GM04503 (cell line): ENCODE measurements around the gene ABCA10.
"Not testable (repeated sequence)": the region's sequence is repeated elsewhere in the genome, so short reads cannot be mapped to it uniquely, and the experiment has no call there.

ENCODE experiments used
- DNase-seq: peaks from one replicate; pipeline ENCODE4 v3.0.0-alpha.2; 2012; ENCODE audit warnings: low read depth

The ABCA10 gene

DNA sequence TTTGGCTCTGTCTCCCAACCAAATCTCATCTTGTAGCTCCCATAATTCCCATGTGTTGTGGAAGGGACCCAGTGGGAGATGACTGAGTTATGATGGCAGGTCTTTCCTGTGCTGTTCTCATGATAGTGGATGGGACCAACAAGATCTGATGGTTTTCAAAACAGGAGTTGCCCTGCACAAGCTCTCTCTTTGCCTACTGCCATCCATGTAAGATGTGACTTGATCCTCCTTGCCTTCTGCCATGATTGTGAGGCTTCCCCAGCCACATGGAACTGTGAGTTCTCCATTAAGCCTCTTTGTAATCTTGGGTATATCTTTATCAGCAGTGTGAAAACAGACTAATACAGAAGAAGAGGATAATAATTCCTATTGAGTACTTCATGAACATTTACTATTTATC, 60.0 kb downstream of the ABCA10 start:
- not testable (repeated sequence) for DNase-seq

DNA sequence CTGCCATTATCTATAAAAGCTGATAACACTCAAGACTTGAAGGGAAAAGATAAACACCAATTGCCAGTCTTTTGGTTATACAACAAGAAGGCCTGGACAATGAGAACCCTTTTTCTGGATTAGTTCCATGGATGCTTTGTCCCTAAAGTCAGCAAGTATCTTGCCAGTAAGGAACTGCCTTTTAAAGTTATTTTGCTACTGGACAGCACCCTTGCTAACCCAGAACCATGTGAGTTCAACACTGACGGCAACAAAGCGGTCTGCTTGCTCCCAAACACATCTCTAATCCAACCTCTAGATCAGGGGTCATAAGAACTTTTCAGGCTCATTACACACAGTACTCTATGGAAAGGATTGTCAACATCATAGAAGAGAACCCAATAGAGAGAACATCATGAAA, 61.7 kb downstream of the ABCA10 start:
- no peak for DNase-seq

DNA sequence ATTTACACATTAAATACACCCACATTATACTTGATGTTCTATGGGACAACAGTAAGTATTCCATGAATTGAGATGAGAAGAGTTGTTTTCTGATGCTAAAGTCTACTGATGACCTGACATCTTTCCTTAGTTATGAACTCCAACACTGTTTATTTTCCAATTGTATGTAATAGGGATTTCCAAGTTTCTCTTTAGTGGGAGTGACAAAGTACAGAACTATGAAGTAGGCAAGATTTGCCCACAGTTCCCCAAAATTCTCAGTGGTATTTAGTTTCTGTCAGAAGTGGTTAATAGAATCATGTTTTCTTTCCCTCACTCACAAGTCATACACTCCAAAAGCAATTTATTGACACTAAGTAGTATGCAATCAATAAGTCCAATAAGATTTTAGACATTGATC, 64.4 kb downstream of the ABCA10 start:
- DNase-seq = no peak

DNA sequence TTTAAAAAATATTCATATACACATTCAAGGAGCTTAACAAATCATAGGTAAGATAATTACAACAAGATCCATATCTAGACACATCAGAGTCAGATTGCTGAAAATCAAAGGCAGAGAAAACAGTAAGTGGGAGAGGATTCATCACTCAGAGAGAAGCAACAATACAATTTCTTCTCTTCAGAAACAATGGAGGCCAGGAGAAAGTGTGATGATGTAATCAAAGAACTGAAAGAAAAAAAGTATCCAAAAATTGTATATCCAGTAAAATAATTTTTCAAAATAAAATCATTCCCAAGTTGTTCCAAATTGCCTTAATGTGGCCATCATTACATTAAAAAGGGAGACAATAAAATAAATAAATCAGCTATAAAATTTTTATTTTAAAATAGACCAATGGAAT, 69.2 kb downstream of the ABCA10 start:
- DNase-seq = no peak

DNA sequence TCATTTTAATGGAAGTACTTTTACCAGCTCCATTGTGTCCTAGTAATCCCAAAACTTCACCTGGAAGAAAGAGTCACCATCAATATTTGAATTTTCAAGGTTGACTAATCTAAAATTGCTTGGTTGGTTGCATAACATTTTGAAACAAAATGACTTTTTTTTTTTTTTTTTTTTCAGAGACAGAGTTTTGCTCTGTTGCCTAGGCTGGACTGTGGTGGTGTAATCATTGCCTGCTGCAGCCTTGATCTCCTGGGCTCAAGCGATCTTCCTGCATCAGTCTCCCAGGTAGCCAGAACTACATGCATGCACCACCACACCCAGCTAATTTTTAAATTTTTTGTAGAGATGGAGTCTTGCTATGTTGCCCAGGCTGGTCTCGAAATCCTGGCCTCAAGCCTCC, 74.4 kb downstream of the ABCA10 start:
- no peak for DNase-seq

DNA sequence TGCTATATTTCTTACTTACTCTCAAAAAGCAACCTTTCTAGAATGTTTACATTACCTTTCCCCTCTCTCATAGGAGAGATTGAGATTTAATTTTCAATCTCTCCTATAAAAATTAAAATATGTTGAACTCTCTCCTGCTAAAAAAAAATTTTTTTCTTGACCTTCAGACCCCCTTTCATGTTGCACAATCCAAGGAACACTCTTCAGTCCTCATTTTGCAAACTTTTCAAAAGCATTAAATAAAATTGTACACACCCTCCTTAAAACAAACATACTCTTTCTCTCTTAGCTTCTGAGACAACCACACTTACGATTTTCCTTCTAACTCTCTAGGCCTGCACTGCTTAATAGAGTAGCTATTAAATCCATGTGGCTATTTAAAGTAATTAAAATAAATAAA, 78.3 kb downstream of the ABCA10 start:
- no peak for DNase-seq

DNA sequence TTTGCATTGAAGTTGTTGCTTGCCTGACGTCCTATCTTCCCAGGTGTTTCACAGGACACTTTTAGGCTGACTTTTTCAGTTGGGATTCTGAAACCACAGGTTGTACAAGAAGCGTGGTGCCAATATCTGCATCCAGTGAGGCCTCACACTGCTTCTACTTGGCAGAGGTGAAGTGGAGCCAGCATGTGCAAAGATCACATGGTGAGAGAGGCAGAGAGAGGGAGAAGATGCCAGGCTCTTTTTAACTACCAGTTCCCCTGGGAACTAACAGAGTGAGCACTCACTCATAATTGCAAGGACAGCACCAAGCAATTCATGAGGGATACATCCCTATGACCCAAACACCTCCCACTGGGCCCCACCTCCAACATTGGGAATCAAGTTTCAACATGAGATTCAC, 81.2 kb downstream of the ABCA10 start:
- no peak for DNase-seq

DNA sequence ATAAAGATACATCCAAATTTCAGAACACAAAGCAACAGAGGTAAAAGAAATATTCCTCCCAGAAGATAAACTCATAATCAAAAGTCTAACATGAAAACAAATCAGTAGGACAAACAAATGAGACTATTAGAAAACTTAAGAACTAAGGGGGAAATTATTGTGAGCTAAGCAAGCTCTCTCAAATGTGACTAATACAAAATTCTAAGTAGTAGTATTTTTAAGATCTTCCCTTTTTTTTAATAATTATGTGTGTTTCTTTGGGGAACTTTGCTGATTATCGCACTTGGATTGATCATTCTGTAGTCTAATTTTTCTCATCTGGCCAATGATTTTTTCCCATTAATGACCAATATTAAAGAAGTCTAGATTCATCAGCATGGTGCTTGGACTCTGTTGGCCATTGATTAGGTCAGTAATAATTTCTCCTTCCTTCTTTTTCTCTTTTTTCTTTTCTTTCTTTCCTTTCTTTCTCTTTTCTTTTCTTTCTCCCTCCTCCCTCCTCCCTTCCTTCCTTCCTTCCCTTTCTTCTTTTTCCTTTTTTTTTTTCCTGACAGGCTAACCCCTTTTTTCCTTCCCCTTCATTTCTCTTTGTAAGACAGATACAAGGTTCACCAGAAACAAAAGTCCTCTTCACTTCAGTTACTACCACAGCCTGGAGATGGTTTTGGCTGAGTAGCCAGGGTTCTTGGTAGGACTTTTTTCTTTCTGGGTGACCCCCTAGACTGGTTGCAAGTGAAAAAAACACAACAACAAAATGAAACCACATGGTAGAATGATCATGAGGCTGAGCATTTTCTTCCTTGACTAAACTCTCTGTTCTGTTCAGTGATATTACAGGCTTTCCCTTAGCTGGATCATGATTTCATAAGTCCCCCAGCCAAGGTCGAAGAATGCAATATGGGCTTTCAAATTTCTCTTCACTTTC, 84.0 kb downstream of the ABCA10 start:
- DNase-seq = no peak

DNA sequence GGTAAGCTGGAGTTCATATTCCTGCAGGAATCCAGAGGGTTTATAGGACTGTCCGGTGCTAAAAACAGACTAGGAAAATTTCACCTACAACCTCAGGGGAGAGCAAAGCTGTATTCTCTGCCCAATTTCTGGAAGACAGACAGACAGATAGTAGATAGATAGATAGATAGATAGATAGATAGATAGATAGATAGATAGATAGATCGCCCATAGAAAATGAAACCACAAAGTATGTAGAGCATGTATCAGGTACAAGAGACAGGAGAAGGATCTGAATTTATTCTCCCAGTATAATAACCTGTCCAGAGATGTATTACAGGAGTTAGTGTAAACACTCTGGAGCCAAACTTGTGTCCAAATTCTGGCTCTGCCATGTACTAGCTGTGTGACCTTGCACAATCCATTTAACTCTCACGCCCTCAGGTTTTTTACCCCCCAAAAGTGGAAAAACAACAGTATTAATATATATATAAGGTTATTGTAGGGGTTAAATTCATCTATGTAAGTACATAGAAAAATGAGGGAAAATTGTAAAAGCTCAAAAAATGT, 84.9 kb downstream of the ABCA10 start:
- no peak for DNase-seq

DNA sequence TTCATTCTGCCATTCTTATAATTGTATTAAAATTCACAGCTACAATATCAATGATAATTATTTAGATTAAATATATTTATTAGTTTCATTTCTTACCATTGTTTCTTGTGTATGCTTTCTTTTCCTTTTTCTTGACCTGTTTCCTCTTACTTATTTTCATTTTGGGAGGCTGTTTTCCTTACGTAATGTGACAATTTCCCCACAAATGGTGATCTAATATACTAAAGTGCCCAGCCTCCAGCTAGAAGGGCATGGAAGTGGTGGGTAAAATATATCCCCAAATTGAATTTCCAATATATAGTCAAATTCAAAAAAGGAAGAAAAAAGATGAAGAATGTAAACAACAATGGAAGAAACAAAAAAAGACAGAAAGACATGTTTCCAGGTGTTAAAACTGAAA, 85.5 kb downstream of the ABCA10 start:
- DNase-seq = no peak

DNA sequence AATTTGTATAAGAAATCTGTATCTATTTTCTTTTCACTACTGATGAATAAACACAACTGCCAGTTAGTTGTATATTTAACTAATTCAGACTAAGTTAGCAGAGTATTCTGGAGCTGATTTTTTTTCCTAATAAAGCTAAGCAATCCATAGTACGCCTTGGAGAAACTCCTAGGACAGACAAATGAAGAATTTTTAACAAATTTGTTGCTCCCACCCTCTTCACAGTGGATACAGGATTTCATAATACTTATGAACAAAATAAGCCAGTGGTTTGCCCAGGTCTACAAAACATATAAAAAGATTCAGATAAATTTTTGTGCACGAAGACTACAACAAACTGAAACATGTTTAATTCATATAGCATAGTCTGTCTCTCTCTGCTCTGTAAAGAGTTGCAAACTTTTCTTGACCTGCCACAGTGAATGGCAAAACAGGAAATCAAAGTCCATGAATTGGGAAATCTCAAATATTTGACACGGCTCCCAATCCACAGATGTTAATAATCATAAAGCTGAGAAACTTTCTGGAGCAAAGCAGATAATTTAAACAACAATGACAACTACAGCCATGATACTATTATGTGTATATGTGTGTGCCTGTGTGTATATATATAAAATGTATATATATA, 86.3 kb downstream of the ABCA10 start:
- DNase-seq = peak; percentile 53

DNA sequence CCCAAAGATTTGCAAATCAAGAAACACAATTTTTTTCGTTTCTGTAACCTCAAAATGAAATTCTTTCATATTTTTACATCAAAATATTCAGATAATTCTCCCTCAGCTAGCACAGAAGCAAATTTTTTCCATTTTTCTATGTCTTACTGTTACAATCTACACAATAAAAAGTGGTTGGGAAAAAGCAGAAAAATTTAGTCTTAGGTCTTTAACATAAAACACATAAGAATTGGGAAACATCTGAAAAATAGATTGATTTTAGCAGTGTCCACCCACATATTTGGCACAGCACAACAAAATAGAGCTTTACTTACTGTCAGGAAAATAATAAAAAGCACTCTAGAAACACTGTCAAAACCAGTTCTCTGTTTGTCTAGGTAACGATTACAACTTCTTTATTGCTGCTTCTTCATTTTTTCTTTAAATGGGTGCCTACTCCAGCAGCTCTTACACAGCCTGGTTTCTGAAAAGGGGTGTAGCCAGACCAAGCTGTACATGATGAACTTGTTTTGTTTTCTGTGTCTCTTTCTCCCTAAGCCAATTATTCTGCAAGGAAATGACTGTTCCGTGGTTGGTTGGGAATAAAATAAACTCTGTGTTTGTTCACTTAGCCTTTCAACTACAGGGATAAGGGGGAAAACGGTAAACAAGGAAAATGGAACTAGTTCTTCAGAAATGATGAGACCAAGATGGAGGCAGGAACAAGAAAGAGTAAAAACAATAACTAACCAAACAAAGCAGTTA, 87.0 kb downstream of the ABCA10 start, which contains the start of gene ABCA6:
Gene ABCA6 (minus strand): TSS at position 465 of the 744 bp plus-strand sequence. CDS start 1,192 bp downstream, outside the sequence.
- peak; percentile 47 for DNase-seq

DNA sequence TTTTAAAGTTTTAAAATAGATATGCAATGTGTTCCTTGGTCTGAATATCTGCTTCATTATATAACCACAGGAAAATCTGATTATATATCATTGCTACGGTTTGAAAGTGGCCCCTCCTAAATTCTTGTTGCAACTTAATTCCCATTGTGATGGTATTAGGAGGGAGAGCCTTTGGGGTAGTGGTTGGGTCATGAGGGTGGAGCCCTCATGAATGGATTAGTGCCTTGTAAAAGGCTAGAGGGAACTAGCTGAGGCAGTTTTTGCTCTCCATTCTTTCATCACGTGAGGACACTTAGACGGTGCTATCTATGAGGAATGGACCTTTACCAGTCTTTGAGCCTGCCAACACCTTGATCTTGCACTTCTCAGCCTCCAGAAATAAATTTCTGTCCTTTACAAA, 94.5 kb downstream of the ABCA10 start:
- DNase-seq = no peak

DNA sequence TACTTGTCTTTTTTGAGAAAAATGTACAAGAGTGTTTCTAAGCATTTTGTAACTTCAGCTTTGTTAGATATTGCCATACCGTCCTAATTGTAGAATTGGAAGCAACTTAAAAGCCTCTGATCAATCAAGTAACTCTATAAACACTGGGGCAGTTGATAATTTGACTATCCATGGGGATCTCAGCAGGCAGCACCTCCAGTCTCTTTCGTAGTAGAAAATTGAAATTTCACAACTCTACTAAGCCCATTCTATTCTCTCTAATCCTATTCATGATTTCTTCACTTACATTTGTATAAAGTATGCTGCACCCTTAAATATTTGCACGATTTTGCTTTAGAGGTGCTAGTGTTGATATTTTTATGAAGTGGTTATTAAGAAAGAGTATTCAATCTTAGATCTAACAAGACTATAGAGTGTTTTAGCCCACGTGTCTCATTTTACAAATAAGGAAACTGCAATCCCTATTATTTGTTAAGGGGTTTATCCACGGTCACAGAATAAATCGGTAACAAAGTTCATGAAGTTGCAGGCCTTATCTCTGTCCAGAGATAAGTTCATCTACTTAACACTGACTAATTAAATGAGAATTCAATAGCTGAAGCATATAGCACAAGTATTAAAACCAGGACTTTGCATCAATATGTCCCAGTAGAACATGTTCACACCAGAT, 97.9 kb downstream of the ABCA10 start:
- no peak for DNase-seq

DNA sequence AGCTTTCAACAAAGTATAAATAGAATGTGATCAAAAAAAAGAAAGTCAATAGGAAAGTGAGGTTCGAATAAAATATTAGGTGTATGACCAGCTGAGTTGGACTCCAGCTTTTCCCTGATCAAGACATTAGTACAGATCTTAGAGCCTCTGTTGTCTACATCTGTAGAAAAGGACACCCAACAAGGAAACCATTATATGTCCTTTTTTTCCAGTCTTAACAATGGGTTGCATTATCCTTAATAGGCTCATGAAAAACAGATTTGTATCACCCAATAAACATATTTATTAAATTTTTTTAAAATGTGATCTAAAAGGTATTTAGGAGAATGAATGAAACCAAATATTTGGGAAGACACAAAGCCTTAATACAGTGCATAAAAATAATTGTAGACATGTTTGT, 105.0 kb downstream of the ABCA10 start:
- no peak for DNase-seq

DNA sequence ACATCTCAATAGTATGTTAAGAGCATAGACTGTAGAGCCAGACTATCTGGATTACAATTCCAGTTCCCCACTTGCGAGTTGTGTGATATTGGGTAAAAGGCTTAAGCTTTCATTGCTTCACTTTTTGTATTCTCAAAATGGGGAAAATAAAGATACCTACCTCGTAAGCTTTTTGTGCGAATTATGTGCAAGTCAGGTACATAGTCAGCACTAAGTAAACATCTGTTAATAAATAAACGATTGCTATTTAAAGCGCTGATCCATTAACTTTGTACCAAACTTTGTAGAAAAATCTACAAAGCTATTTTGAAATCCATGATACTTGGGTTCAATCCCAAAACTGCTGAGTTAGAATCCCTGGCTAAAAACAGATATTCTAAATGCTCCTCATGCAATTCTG, 106.6 kb downstream of the ABCA10 start:
- no peak for DNase-seq

DNA sequence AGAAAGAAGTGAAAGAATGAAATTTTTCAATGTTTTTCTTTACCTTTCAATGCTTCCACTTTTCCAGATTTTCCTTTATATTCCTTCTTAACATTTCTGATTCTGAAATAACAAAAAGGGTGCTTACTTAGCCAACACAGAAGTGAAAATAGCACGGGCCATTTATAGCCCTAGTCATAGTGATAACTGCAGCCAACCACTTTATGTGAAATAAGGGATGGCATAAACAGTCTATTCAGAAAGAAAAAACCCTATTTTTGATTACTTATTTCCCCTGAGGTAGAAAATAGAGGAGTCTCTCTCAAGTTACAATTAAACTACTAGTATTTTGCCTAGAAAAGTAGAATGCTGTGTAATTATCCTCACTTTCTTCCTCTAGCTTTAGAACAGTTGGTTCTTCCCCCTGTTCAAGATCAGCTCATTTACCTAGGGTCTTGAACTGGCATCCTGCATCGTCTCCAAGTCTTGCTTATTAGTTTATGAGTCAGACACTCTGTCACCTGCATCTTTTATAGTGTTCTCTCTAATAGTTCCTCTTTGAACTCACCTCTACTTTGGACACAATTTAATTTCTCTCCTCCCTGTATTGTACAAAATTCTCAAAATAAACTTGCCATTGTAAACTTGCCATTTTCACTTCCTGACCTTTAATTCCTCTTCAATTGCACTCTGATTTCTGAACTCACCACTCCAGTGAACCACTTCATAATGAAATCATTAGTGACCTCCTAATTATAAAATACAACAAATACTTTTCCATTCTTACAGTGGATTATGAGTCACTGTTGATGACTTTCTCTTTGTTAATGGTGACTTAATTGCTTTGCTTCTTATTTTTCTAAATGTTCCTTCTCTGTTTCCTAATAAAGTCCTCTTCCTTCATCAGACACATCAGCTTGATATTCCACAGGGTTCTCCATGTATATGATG, 110.5 kb downstream of the ABCA10 start:
- no peak for DNase-seq

DNA sequence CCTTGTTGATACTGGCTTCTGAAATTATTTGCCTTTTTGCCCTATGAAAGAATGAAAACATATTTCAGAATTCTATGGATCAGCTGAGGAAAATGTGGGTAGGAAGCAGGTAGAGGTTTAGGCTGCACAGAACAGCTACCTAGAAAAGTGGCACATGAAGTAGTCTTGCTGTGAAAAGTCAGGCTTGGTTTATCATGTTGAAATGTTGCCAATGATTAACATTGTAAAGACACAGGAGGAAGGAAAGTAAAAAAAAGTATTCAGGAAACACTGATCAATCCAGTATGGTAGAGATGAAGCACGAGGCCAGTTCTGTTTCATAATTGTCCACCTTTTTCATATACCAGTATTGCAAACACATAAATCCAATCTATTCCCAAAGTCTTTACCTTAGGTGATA, 116.8 kb downstream of the ABCA10 start:
- no peak for DNase-seq

DNA sequence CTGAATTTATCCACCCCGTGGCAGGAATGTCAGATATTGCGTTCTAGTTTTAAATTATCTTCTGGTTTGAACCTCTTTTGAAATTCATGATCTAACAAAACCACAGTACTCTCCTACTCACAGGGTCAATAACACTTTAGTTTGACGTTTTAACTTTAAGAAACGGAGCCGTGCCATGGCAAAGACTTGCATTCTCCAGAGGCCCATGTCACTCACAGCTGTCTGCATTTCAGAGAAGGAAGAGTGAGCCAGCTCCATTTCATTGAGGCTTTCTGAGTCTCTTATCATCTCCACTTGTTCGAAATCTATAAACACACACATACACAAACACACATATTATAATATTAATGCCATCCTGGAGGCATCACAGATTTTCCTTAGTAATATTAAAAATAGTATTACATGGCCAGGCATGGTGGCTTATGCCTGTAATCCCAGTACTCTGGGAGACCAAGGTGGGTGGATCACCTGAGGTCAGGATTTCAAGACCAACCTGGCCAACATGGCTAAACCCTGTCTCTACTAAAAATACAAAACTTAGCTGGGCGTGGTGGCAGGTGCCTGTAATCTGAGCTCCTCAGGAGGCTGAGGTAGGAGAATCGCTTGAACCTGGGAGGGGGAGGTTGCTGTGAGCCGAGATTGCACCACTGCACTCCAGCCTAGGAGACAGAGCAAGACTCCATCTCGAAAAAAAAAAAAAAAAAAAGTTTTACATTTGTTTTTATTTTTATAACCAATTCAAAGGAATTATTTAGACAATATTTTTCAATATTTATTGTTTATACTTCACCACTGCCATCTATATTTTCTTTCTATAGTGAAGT, 122.5 kb downstream of the ABCA10 start:
- DNase-seq = no peak
